CD14-positive monocyte (primary cell): ENCODE measurements around the gene DDHD1. TPM values are rescaled to one million over a fixed set of nuclear protein-coding genes. Genes with fewer than 3 reads are reported as not detected.

Experiments used
- DNase-seq, 3 donors: peaks; one replicate each; pipeline ENCODE4 v3.0.0-alpha.2; 2011 to 2022
- H2AFZ ChIP-seq: 2 replicates; pipeline ENCODE4 v1.6.0; 2012; ENCODE audit warnings: mild to moderate bottlenecking, low read depth, low read length, inconsistent platforms; ENCODE audit not compliant: insufficient read depth, poor library complexity, severe bottlenecking
- H3K27ac ChIP-seq, 2 donors: 1 replicate in 1 of 2; 2 replicates in 1 of 2; pipeline ENCODE4 v1.5.1; 2012 to 2013; ENCODE audit warnings: low read length in 2 of 2, control low read depth in 1 of 2, inconsistent platforms in 1 of 2, low read depth in 1 of 2, mild to moderate bottlenecking in 1 of 2
- H3K27me3 ChIP-seq, 2 donors: one replicate each; pipeline versions ENCODE4 v1.6.0 to v1.6.1; 2011 to 2013; ENCODE audit warnings: low read length in 2 of 2; ENCODE audit not compliant: control insufficient read depth in 2 of 2, insufficient read depth in 2 of 2
- H3K36me3 ChIP-seq, 2 donors: replicated peaks in 1 of 2; 1 replicate in 1 of 2; 2 replicates in 1 of 2; pipeline versions ENCODE4 v1.5.1 to v1.6.1; 2012 to 2013; ENCODE audit warnings: low read length in 2 of 2, control low read depth in 1 of 2, inconsistent platforms in 1 of 2, mild to moderate bottlenecking in 1 of 2; ENCODE audit not compliant: insufficient read depth in 2 of 2, control insufficient read depth in 1 of 2
- H3K4me1 ChIP-seq, 2 donors: 1 replicate in 1 of 2; 2 replicates in 1 of 2; pipeline versions ENCODE4 v1.5.1 to v1.6.1; 2012 to 2013; ENCODE audit warnings: low read length in 2 of 2, control low read depth in 1 of 2, inconsistent platforms in 1 of 2, mild to moderate bottlenecking in 1 of 2, moderate library complexity in 1 of 2; ENCODE audit not compliant: insufficient read depth in 2 of 2, control insufficient read depth in 1 of 2
- H3K4me2 ChIP-seq: replicated peaks from 2 replicates; pipeline ENCODE3; 2012; ENCODE audit warnings: low read length, moderate library complexity, mild to moderate bottlenecking; ENCODE audit not compliant: poor library complexity, severe bottlenecking; ENCODE audit errors: extremely low read depth
- H3K4me3 ChIP-seq, 3 experiments: fragments of 200-600 bp in 1 of 3; sonication (generic) in 1 of 3; replicated peaks in 1 of 3; 1 replicate in 2 of 3; 2 replicates in 1 of 3; pipeline ENCODE4 v1.5.1; 2011 to 2013; ENCODE audit warnings: low read length in 3 of 3, mild to moderate bottlenecking in 3 of 3, control low read depth in 2 of 3, low read depth in 2 of 3, inconsistent platforms in 1 of 3, moderate library complexity in 1 of 3
- H3K79me2 ChIP-seq: 2 replicates; pipeline ENCODE4 v1.6.0; 2012; ENCODE audit warnings: mild to moderate bottlenecking, control low read depth, inconsistent platforms, low read length, moderate library complexity; ENCODE audit not compliant: insufficient read depth
- H3K9ac ChIP-seq: 2 replicates; pipeline ENCODE4 v1.6.0; 2017; ENCODE audit warnings: low read length, mild to moderate bottlenecking; ENCODE audit not compliant: insufficient read depth, poor library complexity, severe bottlenecking
- H3K9me3 ChIP-seq, 2 donors: replicated peaks in 1 of 2; 1 replicate in 1 of 2; 2 replicates in 1 of 2; pipeline versions ENCODE4 v1.5.1 to v1.6.1; 2012 to 2013; ENCODE audit warnings: low read length in 2 of 2, control low read depth in 1 of 2; ENCODE audit not compliant: control insufficient read depth in 1 of 2, insufficient read depth in 1 of 2
- H4K20me1 ChIP-seq: 2 replicates; pipeline ENCODE4 v1.6.0; 2012; ENCODE audit warnings: mild to moderate bottlenecking, low read length, control low read depth, moderate library complexity; ENCODE audit not compliant: insufficient read depth
- H3K27ac Mint-ChIP-seq, 7 donors: one replicate each; pipeline ENCODE4 v1.8.0; 2020; ENCODE audit warnings: mild to moderate bottlenecking in 7 of 7, mixed read lengths in 7 of 7, moderate library complexity in 6 of 7, inconsistent platforms in 2 of 7
- H3K27me3 Mint-ChIP-seq, 3 donors: one replicate each; pipeline ENCODE4 v1.8.0; 2021 to 2022; ENCODE audit warnings: low read depth in 3 of 3, mild to moderate bottlenecking in 3 of 3, mixed read lengths in 3 of 3, moderate library complexity in 3 of 3, inconsistent platforms in 1 of 3
- H3K36me3 Mint-ChIP-seq, 2 donors: one replicate each; pipeline ENCODE4 v1.8.0; 2020; ENCODE audit warnings: mixed read lengths in 2 of 2, inconsistent platforms in 1 of 2, mild to moderate bottlenecking in 1 of 2
- H3K4me1 Mint-ChIP-seq: one replicate; pipeline ENCODE4 v1.8.0; 2020; ENCODE audit warnings: mild to moderate bottlenecking, mixed read lengths
- H3K4me3 Mint-ChIP-seq, 2 donors: one replicate each; pipeline ENCODE4 v1.8.0; 2020; ENCODE audit warnings: mild to moderate bottlenecking in 2 of 2, mixed read lengths in 2 of 2, moderate library complexity in 1 of 2
- H3K9me3 Mint-ChIP-seq, 7 donors: one replicate each; pipeline ENCODE4 v1.8.0; 2020 to 2022; ENCODE audit warnings: mixed read lengths in 7 of 7, mild to moderate bottlenecking in 6 of 7, moderate library complexity in 6 of 7, inconsistent platforms in 2 of 7
- CTCF ChIP-seq: fragments of 200-600 bp; IDR thresholded peaks from one replicate; pipeline ENCODE4 v1.8.0; 2022; ENCODE audit warnings: antibody characterized with exemption, mild to moderate bottlenecking
- WGBS: methylation state at CpG from one replicate; pipeline ENCODE4 v1.1.5; 2013; ENCODE audit warnings: missing lambda C conversion rate; ENCODE audit not compliant: insufficient coverage; 5-methylcytosine and 5-hydroxymethylcytosine counted together
- intact Hi-C, 2 donors: fragments of 100-400 bp; cut with micrococcal nuclease; formaldehyde crosslinking; loops; one replicate each; pipeline versions ENCODE4 v1.15.0 to v1.15.1; 2023
- polyA plus RNA-seq, 3 donors: library from polyadenylated mRNA; depleted of rRNA in 1 of 3; unstranded in 2 of 3; stranded (reverse) in 1 of 3; fragments of 300-500 nt in 2 of 3; fragments of >200 nt in 1 of 3; fragmentation: Illumina TruSeq in 2 of 3; gene quantifications; 1 replicate in 2 of 3; 2 replicates in 1 of 3; pipeline ENCODE4 v1.2.3, GENCODE V29; 2012 to 2021

DDHD1 gene
- polyA plus RNA-seq, 3 donors: 2.2 to 7.0 (median 3.1) TPM

- peaks cover 33 to 44% of the 10 kb centered on the region in 2 donors for H3K36me3 Mint-ChIP-seq
- H3K9me3 Mint-ChIP-seq: peaks cover 0 to 7% (median 0%) of the 10 kb centered on the region in 7 donors
- no peaks in the 10 kb centered on the region for H3K27me3 Mint-ChIP-seq
- Histone ChIP-seq H3K9ac (no peak overlapping the region), H3K27ac (no peak overlapping the region), H3K4me3 (no peak overlapping the region), H3K27me3 (no peaks in the 10 kb centered on the region), H3K9me3 (no peaks in the 10 kb centered on the region), H3K36me3 (peaks cover 10 to 49% of the 10 kb centered on the region in 2 donors), H3K4me1 (no peaks in the 10 kb centered on the region), H2AFZ (no peak overlapping the region), H3K79me2 (no peaks in the 10 kb centered on the region), H4K20me1 (no peaks in the 10 kb centered on the region), H3K4me2 (no peak overlapping the region)
- no peak overlapping the region for H3K4me3 Mint-ChIP-seq
- TF ChIP-seq CTCF: no peak
- no peaks in the 10 kb centered on the region for H3K4me1 Mint-ChIP-seq
- no peak overlapping the region for H3K27ac Mint-ChIP-seq
- WGBS: 95% methylated on average over 6 of the region's 7 CpGs
- no peak for DNase-seq
- intact Hi-C loops: no loop called here
Observed at GRCh38 chr14:53043027-53043581, 110.0 kb downstream of the DDHD1 start.

- H3K4me2 ChIP-seq: no peak overlapping the region
- H3K4me3 ChIP-seq: no peak overlapping the region
- H3K27me3 ChIP-seq: no peaks in the 10 kb centered on the region
- H4K20me1 ChIP-seq: no peaks in the 10 kb centered on the region
- no peaks in the 10 kb centered on the region for H3K9me3 ChIP-seq
- Mint-ChIP-seq H3K27ac (no peak overlapping the region), H3K4me1 (no peaks in the 10 kb centered on the region), H3K9me3 (peaks cover 0 to 9% (median 1%) of the 10 kb centered on the region in 7 donors), H3K36me3 (peaks cover 39 to 49% of the 10 kb centered on the region in 2 donors), H3K4me3 (no peak overlapping the region), H3K27me3 (no peaks in the 10 kb centered on the region)
- no peak for DNase-seq
- H3K79me2 ChIP-seq: no peaks in the 10 kb centered on the region
- H3K36me3 ChIP-seq: peaks cover 10 to 54% of the 10 kb centered on the region in 2 donors
- H3K4me1 ChIP-seq: no peaks in the 10 kb centered on the region
- TF ChIP-seq CTCF: no peak
- no CpG with 5 or more reads among the region's 4 CpGs for WGBS
- no peak overlapping the region for H3K9ac ChIP-seq
- intact Hi-C loops: no loop called here
- H2AFZ ChIP-seq: no peak overlapping the region
- H3K27ac ChIP-seq: no peak overlapping the region
Observed at GRCh38 chr14:53042480-53042879, 110.6 kb downstream of the DDHD1 start.
